H1 (cell line): ENCODE data around the gene ISG20L2.

Experiments
- EZH2 ChIP-seq: fragments of 200-600 bp; sonication (generic); IDR thresholded peaks from 2 replicates; pipeline ENCODE4 v1.7.1; 2012; ENCODE audit warnings: low read depth, mild to moderate bottlenecking, moderate library complexity, low read length, inconsistent platforms; ENCODE audit not compliant: severe bottlenecking
- GABPA ChIP-seq: IDR thresholded peaks from 2 replicates; pipeline ENCODE4 v1.6.1; 2011; ENCODE audit warnings: mild to moderate bottlenecking, low read length, moderate library complexity, borderline replicate concordance; ENCODE audit not compliant: insufficient read depth
- HDAC6 ChIP-seq: IDR thresholded peaks from one replicate; pipeline ENCODE4 v1.7.1; 2012; ENCODE audit warnings: low read depth, mild to moderate bottlenecking, inconsistent platforms, low read length, moderate library complexity
- JUND ChIP-seq: IDR thresholded peaks from 2 replicates; pipeline ENCODE4 v1.6.1; 2011; ENCODE audit warnings: mild to moderate bottlenecking, improper control_type of control experiment, low read length
- KDM1A ChIP-seq: fragments of 200-600, 300-600 bp; sonication (generic); IDR thresholded peaks from 2 replicates; pipeline ENCODE4 v1.7.1; 2016; ENCODE audit warnings: mild to moderate bottlenecking, low read length, borderline replicate concordance
- NRF1 ChIP-seq: IDR thresholded peaks from 2 replicates; pipeline ENCODE4 v1.6.1; 2011; ENCODE audit warnings: mild to moderate bottlenecking, low read depth, low read length, improper control_type of control experiment
- PHF8 ChIP-seq: fragments of 200-600 bp; sonication (generic); conservative IDR thresholded peaks from 2 replicates; pipeline ENCODE4 v1.7.1; 2012; ENCODE audit warnings: low read depth, mild to moderate bottlenecking, inconsistent platforms, low read length, moderate library complexity
- POLR2A ChIP-seq, 2 experiments: IDR thresholded peaks; 1 replicate in 1 of 2; 2 replicates in 1 of 2; pipeline ENCODE4 v1.6.1; 2011; ENCODE audit warnings: low read depth in 2 of 2, low read length in 2 of 2, mild to moderate bottlenecking in 2 of 2; ENCODE audit errors: control extremely low read depth in 1 of 2
- POLR2AphosphoS5 ChIP-seq: IDR thresholded peaks from 2 replicates; pipeline ENCODE4 v1.6.1; 2011; ENCODE audit warnings: low read depth, low read length
- RFX5 ChIP-seq: IDR thresholded peaks from 2 replicates; pipeline ENCODE4 v1.6.1; 2011; ENCODE audit warnings: low read depth, low read length, improper control_type of control experiment, borderline replicate concordance
- SP1 ChIP-seq: IDR thresholded peaks from 2 replicates; pipeline ENCODE4 v1.6.1; 2011; ENCODE audit warnings: low read depth, low read length
- TAF1 ChIP-seq: IDR thresholded peaks from 2 replicates; pipeline ENCODE4 v1.6.1; 2011; ENCODE audit warnings: mild to moderate bottlenecking, low read depth, low read length
- ZNF274 ChIP-seq: IDR thresholded peaks from 2 replicates; pipeline ENCODE4 v1.7.0; 2012; ENCODE audit warnings: low read length, borderline replicate concordance; ENCODE audit errors: extremely low read depth
- TF ChIP-seq, protein P1 (sequence below), 3 experiments: IDR thresholded peaks; 1 replicate in 2 of 3; 2 replicates in 1 of 3; pipeline versions ENCODE4 v1.5.1 to v1.6.1; 2011; ENCODE audit warnings: low read length in 3 of 3, mild to moderate bottlenecking in 3 of 3, inconsistent platforms in 2 of 3, low read depth in 1 of 3, moderate library complexity in 1 of 3; ENCODE audit not compliant: insufficient read depth in 1 of 3; ENCODE audit errors: control extremely low read depth in 1 of 3

DNA sequence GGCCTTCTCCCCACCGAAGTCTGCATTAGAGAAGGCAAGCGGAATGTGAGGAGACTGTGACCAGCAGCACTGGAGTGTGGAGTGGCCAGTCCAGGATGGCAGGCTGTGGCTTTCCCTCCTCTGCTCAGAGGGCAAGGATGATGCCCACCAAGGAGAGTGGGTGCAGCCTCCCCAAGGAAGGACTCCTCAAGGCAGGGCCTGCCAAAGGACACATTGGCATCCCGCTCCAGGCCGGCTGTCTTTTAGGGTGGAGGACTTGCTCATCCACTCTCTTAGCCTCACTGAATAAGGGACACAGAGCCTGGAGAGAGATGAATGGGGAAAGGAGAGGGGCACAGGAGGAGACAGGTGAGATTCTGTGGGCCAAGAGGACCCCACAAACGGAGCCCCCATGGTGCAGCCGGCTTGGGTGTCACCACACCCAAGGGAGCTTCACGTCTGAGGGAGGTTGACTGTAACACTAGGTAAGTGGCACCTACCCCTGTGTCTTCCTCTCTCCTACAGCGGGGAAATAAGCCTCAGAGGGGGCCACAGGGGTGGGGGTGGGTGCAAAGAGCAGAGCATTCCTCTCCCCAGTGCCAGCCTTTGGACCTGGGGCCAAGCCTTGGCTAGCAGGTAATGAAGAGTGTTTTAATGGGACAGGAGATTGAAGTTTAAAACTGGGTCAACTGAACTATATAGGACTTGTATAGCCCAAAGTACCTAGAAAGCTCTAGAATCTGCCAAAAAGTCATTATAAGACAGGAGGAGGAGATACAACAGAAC is 47.2 kb downstream of the ISG20L2 start:
- no peak for TF ChIP-seq EZH2
- TF ChIP-seq, protein P1, sequence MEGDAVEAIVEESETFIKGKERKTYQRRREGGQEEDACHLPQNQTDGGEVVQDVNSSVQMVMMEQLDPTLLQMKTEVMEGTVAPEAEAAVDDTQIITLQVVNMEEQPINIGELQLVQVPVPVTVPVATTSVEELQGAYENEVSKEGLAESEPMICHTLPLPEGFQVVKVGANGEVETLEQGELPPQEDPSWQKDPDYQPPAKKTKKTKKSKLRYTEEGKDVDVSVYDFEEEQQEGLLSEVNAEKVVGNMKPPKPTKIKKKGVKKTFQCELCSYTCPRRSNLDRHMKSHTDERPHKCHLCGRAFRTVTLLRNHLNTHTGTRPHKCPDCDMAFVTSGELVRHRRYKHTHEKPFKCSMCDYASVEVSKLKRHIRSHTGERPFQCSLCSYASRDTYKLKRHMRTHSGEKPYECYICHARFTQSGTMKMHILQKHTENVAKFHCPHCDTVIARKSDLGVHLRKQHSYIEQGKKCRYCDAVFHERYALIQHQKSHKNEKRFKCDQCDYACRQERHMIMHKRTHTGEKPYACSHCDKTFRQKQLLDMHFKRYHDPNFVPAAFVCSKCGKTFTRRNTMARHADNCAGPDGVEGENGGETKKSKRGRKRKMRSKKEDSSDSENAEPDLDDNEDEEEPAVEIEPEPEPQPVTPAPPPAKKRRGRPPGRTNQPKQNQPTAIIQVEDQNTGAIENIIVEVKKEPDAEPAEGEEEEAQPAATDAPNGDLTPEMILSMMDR (IDR thresholded peaks at IDR 0.05; ENCODE audit: control extremely low read depth in 1 of 3, insufficient read depth in 1 of 3, low read depth in 1 of 3, low read length in 3 of 3), result no peak
- TF ChIP-seq HDAC6, result no peak
- no peak for TF ChIP-seq RFX5
- TF ChIP-seq SP1, result no peak
- no peak for TF ChIP-seq KDM1A
- TF ChIP-seq POLR2A (IDR thresholded peaks at IDR 0.05; ENCODE audit: control extremely low read depth in 1 of 2, low read depth in 2 of 2, low read length in 2 of 2), result no peak
- TF ChIP-seq PHF8, result no peak
- TF ChIP-seq ZNF274, result no peak
- no peak for TF ChIP-seq JUND
- TF ChIP-seq GABPA, result no peak
- TF ChIP-seq POLR2AphosphoS5, result no peak
- TF ChIP-seq TAF1, result no peak
- no peak for TF ChIP-seq NRF1
